ENCODE results near the gene BMI1.

DNA sequence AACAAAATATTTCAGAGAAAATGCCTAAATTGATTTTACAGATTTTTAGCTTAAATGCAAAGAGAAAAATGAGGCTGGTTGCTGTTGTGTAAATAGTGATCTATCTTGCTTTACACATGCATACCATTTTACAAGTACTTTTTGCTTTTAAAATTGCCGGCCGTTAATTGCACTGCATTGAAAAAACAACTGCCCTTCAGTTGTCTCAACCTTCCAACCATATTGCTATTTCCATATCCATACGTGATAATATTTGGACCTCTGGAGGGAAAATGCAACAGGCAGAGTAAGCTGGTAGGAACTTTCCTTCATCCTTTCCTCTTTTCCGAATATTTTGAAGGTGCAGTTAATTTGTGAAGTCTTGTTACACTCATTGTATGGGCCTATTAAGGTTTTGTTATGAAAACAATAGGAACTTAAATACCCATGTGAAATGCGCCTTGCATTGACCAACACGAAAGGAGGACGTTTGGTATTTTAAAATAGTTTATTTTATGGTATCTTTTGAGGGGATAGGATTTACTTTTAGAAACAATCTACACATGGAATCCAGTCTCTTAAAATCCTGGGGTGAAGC is 11.3 kb downstream of the BMI1 start:
- TF ChIP-seq CTCF (conservative IDR thresholded peaks at IDR 0.05; ENCODE audit: low read depth, low read length) = no peak
- TF ChIP-seq EZH2 (IDR thresholded peaks at IDR 0.05; ENCODE audit: borderline replicate concordance, low read depth, low read length, poor library complexity, severe bottlenecking) = no peak

Data from A673 (cell line).